HuH-7.5 (cell line): ENCODE measurements around the gene EFNA1.

ENCODE experiments used
- DNase-seq: peaks from one replicate; pipeline ENCODE4 v3.0.0; 2011; ENCODE audit warnings: low spot score

The EFNA1 gene, protein sequence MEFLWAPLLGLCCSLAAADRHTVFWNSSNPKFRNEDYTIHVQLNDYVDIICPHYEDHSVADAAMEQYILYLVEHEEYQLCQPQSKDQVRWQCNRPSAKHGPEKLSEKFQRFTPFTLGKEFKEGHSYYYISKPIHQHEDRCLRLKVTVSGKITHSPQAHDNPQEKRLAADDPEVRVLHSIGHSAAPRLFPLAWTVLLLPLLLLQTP

DNA sequence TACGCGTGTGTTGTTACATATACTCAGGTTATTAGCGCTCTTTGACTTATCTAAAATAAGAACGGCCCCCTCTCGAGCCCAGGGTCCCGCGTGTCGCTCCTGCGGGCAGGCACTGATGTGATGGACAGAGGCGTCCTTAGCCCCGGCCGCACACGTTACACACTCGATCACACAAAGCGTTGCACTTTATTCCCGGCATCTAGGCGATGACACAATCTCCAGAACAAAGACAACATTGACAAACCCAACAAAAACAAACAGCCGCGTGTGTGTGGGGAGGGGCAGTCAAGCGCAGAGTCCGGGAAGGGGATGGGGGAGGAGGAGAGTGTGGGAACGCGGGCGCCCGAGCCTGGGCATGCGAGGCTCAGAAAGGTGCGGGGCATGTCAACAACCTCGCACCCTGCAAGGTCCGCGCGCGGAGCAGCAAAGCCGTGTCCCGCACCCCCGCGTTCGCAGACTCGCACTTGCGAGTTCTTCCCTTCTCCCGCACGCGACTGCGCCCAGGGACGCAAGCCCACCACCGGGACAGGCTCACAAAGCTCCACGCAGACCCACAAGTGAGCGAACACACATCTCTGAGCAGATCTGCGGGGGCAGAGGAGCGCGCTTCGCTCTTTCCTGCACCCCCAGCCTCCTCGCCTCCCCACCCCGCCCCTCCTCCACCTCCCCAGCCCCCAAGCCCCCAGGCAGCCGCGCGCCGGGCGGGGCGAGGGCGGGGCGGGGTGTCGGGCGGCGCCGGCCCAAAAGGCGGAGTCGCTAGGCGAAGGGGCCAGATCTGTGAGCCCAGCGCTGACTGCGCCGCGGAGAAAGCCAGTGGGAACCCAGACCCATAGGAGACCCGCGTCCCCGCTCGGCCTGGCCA lies at the start of gene EFNA1:
Gene EFNA1, plus strand, starts transcription at position 772 of the 862 bp plus-strand sequence. CDS start 102 bp downstream, outside the sequence.
- peak; percentile 80 for DNase-seq

DNA sequence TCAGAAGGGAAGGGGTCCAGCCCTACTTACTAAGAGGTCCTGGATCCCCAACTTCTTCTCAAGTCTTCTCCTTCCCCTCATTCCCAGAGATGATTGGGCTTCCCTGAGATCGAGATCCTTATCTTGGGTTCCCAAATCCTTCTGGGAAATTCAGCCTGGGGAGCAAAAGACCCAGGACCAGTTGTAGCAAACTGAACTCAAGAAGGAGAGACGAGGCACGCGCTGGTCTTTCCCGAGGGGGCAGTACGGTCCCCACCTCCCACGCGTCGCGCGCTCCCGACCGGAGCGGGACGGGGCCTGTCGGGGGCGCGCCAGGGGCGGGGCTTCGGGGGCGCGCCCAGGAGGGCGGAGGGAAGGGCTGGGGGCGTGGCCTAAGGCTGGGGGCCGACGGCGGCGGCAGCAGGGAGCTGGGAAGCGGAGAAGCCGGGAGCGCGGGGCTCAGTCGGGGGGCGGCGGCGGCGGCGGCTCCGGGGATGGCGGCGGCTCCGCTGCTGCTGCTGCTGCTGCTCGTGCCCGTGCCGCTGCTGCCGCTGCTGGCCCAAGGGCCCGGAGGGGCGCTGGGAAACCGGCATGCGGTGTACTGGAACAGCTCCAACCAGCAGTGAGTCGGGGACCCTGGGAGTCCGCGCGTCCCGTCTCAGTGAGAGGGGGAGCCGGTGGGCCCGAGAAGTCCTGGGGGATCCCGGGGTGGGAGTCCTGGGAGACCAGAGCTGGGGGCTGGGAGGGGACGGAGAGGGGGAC lies 49.0 kb upstream of the EFNA1 start, which contains the start of gene EFNA3:
Gene EFNA3, plus strand, starts transcription at position 369 of the 741 bp plus-strand sequence. Its CDS starts 105 bp downstream, at position 474.
- peak; percentile 98 for DNase-seq

DNA sequence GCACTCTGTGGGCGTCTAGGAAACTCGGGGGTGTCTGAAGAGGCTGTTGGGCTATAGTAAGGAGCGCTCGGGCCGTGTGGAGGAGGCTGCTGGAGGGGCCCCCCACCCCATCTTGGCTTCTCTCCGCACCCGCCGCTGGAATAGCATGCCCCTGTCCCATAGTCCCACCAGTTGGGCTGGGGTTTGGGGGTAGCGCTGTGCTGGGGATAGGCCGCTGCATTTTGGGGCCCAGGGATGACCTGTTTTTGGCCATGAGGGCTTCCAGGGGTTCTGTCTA lies 48.5 kb upstream of the EFNA1 start:
- no peak for DNase-seq

DNA sequence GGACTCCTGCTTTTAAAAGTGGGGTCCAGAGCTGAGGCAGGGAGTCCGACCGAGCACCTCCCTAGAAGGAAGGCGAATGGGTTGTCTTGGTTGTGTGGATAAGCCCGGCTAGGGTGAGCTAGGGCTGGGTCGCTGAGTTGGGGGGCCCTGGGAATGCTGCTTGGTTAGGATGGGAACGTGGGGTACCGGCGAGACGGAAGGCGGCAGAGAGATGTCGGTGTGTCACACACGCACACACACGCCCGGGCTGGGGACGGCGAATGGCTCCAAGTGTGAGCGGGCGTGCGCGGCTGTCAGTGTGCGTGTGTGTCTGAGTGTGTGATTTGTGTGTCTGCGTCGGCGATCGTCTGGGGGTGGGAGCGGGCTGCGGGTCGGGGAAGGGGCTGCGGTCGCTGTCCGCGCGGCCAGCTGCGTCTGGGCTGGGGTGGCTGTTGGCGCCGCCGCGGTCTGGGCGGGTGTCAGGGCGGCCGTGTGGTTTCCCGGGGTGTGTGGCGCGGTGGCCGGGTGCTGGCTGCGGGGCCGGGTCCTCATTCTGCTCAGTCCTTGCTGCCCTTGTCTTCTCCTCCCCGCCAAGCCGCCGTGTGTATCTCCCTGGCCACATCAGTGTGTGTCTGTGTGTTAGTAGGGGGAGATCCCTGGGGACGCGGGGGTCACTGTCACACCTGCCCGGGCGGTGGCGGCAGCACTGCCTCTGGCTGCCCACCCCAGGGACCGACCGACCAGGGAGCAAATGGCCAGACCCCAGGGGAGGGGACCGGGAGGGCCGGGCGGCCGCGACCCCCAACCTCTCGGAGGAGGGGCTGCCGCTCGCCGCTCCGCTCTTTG lies 48.0 kb upstream of the EFNA1 start:
- DNase-seq = peak; percentile 67

DNA sequence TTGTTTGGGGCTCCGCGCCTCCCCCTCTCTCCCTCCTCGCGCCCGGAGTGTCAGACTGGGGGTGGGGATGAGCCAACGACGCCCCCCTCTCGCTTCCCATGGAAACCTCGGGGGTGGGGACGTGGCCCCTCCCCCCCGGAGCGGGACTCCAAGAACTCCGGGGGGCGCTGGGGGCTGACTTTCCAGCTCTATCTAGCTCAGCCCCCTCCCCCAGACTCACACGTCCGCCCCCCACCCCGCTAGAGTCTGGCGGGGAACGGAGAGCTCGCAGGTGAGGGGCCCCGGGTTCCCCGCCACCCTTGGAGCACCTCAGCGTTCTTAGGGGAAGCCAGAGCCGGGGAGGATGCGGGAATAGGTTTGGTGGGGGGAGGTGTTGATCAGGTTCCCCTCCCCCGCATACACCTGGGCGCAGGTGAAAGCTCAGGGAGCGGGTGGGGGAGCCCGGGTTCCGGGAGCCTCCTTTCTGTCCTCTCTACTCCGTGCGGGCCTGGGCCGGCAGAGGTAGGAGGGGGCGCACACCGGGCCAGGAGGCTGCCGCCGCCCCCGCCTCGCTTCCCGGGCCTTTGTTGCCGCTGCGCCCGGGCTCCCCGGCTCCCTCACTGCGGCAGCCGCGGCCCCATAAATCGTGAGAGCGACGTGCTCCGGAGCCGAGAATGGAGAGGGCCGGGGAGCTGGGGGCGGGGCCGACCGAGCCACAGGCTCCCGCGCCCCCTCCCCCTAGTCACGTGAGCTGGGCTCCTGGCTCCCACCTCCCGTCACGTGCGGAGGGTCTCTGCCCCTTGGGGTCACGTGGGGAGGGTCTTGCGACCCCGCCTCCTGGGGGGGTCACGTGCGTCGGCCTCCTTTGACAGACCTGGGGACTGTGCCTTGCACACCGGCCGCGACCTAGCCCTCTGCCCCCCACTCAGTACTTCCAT lies 47.1 kb upstream of the EFNA1 start:
- peak; percentile 70 for DNase-seq

DNA sequence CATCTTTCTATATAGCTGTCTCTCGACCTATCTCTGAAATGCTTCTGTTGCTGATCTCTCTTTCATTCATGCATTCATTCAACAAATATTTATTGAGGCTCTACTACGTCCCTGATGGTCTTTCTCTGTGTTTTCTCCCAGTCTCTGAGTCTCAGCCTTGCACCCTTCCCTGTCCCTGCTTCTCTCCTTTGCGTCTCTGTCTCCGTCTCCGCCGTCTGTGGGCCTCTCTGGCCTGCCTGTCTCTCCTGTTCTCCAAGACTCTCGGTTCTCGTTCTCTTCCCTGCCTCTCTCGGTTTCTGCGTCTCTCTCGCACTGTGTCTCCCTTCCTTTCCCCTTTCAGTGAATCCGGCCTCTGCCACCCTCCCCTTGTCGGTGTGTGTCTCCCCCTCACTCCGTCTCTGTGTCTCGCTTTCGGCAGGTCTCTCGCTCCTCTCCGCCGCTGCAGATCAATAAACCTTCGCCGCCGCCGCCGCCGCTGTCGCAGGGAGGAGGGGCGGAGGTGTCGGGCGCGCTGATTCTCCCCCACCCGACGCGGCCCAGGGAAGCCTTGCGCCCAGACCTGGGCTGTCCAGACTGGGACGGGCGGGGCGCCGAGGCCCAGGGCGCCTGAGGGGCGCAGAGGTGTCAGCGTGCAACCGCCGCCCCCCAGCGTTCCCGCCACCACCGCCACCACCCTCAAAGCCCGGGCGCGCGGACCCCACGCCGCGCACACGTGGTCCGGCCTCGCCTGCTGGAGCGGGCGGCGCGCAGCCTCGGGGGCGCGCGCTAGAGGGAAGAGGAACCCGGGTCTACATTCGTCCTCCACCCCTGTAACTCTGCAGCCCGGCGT lies 46.0 kb upstream of the EFNA1 start:
- peak; percentile 52 for DNase-seq

DNA sequence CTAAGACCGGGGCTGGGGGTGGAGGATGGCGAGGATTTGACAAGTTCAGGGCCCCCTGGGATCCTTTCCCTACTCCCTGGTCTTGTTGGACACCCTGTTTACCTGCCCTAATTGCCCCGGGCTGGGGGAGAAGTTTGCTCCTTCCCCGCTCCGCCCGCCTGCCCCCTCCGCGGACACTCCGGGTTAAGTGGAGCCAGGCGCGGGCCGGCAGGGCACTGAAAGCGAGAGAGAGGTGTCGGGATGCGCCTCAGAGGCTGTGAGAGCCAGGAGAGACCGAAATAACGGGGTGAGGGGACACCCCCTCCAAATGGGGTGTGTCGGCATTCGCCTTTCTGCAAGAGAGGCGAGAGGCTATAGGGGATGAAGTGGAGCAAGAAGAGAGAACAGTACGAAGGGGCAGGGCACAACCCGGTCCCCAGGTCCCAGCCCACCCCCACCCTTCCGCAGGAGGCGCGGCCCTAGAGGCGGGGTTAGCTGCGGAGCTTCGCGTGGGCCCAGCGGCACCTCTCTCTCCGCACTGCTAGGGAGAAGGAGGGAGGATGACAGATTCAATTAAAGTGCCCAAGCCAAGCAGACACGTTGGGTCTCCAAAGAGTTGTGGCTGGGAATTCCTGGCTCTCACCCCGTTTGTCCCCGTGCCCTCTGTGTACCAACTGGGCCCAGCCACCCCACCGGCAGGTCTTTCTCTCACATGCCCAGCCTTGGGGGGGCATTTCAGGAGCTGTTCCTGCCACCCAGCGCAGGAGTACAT lies 45.2 kb upstream of the EFNA1 start:
- DNase-seq = no peak

DNA sequence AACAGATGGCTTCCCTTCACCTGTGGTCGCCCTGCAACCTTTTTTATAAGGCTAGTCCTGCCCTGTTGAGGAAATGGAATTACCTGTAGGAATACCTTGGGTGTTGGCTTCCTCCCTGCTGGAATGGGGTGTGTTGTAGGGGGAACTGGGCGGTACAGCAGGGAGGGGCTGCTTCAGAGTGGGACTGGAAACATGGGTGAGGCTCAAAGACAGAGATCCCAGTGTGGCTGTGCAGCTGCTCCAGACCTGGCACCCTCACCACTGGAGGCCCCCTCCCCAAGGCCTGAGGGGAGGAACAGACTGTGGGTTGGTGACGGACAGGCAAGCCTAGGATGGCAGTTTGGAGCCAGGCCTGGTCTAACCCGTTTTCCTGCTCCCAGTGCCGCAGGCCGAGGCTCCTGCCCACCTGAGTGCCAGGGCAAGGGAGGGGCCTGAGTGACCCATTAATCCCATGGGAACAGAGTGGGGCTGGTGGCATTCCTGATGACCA lies 44.6 kb upstream of the EFNA1 start:
- DNase-seq = no peak

DNA sequence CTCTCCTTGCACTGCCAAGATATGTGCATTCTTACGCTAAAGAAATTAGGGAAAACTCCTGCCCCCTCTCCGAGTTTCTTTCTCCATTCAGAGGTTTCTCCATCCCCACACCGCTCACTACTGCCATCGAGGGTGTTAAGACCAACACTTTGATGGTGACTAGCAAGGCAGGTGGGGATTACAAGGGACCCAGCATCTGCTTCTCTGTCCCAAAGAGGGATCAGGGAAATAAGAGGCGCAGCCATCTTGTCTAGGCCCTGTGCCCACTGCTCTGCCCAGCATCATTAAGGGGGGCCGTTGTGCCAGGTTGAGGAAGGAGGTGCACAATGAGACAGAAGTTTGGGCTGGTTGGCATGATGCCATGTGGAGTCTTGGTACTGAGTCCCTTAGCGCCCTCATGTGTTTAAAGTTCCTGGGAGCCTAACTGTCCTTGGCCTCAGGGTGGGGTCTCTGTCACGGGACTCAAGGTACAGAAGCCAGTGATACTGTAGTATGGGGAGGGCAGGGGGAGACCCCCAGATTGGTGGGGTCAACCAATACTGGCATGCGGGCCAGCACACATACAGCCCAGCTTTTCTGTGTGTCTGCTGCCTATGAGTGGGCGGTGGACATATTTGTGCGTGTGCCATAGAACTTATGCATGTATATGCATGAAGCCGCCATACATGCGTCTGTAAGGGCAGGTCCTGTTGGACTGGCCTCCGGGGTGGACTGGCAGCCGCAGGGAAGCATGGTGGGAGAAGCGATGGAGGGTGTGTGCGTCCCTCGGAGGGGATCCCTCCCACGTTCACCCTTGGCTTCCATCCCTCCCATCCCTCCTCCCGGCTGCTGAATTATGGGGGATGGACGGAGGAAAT lies 43.6 kb upstream of the EFNA1 start:
- no peak for DNase-seq

DNA sequence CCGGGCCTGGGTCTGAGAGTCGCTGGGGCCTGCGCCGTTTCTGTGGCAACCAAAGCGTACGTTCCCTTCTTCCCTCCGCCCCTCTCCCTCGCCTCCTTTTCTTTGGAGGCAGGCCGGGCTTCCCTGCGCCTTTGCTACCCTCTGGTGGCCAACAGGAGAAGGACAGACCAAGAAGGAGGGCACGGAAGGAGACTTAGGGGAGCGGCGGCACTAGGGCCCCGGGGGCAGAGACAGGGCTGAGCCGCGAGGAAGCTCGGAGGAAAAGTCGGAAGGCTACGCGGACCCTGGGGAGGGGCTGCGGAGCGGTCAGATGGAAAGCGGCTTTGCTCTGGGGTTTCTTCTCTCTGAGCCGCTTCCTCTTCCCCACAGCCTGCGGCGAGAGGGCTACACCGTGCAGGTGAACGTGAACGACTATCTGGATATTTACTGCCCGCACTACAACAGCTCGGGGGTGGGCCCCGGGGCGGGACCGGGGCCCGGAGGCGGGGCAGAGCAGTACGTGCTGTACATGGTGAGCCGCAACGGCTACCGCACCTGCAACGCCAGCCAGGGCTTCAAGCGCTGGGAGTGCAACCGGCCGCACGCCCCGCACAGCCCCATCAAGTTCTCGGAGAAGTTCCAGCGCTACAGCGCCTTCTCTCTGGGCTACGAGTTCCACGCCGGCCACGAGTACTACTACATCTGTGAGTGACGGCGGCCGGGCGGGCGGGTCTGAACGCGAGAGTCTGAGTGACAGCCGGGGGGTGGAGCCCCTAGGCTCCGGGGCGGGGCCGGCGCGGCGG lies 42.8 kb upstream of the EFNA1 start:
- DNase-seq = peak; percentile 97

DNA sequence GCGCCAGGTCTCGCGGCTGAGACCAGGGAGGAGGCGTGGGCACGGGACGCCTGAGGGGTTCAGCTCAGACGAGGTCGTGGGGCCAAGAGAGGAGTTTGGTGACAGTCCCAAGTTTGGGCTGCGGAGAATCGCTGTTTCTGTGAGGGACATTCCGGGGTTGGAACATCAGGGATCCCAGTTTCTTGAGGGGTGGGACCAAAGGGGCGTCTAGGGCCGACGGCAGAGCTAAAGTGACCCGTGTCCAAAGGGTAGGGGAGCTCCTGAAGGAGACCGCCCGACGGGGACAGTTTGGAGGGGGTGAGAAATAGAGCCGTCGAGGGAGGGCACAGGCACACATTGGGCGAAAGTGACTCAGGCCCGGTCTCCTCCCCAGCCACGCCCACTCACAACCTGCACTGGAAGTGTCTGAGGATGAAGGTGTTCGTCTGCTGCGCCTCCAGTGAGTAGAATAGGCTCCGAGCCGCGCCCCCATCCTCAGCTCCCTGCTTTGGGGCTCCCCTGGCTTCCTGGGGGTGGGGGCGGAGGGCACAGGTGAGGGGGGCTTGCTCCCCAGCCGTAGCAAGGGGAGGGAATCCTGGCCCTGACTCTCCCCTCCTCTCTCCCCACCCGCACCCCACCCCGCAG lies 42.1 kb upstream of the EFNA1 start:
- DNase-seq = no peak

DNA sequence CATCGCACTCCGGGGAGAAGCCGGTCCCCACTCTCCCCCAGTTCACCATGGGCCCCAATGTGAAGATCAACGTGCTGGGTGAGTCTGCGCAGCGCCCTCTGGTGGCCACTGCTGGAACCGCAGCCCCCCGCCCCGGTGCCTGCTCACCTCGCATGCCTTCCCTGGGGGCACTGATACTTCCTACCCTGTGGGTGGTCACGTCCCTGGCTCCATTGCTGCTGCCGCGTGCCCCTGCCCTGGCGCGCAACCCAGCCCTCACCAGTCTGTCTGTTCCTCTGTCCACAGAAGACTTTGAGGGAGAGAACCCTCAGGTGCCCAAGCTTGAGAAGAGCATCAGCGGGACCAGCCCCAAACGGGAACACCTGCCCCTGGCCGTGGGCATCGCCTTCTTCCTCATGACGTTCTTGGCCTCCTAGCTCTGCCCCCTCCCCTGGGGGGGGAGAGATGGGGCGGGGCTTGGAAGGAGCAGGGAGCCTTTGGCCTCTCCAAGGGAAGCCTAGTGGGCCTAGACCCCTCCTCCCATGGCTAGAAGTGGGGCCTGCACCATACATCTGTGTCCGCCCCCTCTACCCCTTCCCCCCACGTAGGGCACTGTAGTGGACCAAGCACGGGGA lies 41.4 kb upstream of the EFNA1 start:
- peak; percentile 91 for DNase-seq

DNA sequence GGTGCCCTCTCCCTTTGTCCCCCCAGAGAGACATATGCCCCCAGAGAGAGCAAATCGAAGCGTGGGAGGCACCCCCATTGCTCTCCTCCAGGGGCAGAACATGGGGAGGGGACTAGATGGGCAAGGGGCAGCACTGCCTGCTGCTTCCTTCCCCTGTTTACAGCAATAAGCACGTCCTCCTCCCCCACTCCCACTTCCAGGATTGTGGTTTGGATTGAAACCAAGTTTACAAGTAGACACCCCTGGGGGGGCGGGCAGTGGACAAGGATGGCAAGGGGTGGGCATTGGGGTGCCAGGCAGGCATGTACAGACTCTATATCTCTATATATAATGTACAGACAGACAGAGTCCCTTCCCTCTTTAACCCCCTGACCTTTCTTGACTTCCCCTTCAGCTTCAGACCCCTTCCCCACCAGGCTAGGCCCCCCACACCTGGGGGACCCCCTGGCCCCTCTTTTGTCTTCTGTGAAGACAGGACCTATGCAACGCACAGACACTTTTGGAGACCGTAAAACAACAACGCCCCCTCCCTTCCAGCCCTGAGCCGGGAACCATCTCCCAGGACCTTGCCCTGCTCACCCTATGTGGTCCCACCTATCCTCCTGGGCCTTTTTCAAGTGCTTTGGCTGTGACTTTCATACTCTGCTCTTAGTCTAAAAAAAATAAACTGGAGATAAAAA lies 40.7 kb upstream of the EFNA1 start:
- DNase-seq = no peak

DNA sequence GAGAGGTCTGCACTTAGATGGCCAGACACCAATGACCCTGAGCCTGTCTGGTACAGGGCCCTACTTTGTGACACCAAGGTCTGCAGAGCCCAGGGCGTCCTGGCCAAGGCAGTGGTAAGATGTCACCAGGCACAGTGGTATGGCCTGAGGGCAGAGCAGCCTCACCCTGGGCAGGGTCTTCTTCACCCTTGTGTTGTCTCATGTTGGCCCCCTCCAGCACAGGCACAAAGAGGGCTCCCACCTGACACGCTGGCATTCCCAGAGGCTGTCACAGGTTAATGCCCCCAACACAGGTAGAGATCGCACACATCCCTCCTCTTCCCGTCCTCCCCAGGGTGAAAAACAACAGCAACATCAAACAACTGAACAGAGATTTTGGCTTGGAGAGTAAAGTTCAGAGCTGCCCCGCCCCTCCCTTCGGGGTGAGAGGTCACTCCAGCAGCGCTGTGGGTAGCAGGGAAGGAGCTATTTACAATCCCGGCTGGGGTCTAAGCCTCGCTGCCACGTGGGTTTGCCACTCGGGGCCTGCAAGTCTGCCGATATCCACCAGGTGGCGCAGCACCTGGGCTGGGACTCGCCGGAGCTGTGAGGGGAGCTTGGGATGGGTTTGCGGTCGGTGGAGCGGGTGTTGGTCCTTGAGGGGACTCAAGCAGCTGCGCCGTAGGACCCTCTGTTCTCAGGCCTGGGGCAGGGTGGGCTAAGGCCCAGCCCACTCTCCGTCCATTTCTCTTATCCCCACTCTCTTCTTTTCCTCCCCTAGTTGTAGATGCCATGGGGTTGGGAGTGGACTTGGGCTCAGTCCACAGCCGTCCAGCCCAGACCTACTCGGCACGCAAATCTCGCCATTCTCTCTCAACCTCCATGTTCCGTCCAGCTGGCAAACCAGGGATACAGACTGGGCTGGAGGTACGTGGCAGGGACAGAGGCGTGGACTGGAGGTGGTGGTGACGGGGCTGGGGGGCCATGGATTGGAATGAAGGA lies 36.3 kb upstream of the EFNA1 start:
- peak; percentile 78 for DNase-seq

DNA sequence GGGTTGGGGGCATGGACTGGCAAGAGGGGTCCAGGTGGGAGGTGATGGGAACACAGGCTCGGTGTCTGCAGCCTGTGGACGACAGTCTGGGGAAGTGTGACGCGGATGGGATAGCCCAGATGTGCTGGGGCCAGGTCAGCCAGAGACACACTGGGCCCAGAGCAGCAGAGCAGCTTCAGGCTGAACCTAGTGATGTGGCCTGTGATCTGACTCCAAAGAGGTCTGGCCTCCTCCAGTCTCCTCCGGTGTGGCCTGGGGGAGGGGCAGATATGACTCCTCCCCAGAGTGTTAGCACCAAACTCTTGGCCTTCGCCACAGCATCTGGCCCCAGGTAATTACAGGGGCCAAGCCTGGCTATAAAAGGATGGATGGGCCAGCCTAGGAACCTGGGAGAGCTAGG lies 35.5 kb upstream of the EFNA1 start:
- DNase-seq = no peak
